HepG2 (cell line): ENCODE data around the gene TMEFF1. TPM values are rescaled to one million over a fixed set of nuclear protein-coding genes. Genes with fewer than 3 reads are reported as not detected.

Experiments used
- ATAC-seq: fragments of 200-7000 bp; cut with Tn5 transposase; 3 replicates; pipeline ENCODE4 v1.9.1; 2020; ENCODE audit warnings: mild to moderate bottlenecking, moderate library complexity
- BruUV-seq: library from RNA; stranded (reverse); fragments of 400-500 nt; replicated peaks from 2 replicates; lab custom pipeline; 2021; lab: Mats Ljungman, UMichigan
- CTCF ChIA-PET: fragments of 300-600 bp; formaldehyde crosslinking; extraction: SDS; loops from one replicate; lab custom pipeline; 2021; ENCODE audit warnings: low total read pairs, inconsistent platforms, low intra/inter-chr PET ratio; lab: Yijun Ruan, JAX
- POLR2A ChIA-PET: fragments of 350-600 bp; sonication (Branson Sonifier 250); formaldehyde crosslinking; loops from one replicate; lab custom pipeline; 2020; ENCODE audit warnings: antibody characterized with exemption, inconsistent platforms; lab: Yijun Ruan, JAX
- DNase-seq: peaks from one replicate; pipeline ENCODE4 v3.0.0-alpha.2; 2015; ENCODE audit warnings: low spot score
- FAIRE-seq: peaks from 3 replicates; lab custom pipeline; 2011; peaks lifted over from hg19 to GRCh38; lab: Jason Lieb, UNC
- H2AFZ ChIP-seq: one replicate; pipeline ENCODE4 v1.6.1; 2011; ENCODE audit warnings: low read length, inconsistent platforms
- H3K27ac ChIP-seq: fragments of 300-600 bp; 3 replicates; pipeline ENCODE4 v1.8.0; 2011; ENCODE audit warnings: mixed run types, mild to moderate bottlenecking, mixed read lengths, low read length, inconsistent platforms; ENCODE audit not compliant: insufficient read depth; ENCODE audit errors: extremely low read length
- H3K27me3 ChIP-seq, 2 experiments: fragments of 200-600 bp in 1 of 2; 2 replicates in 1 of 2; 3 replicates in 1 of 2; pipeline versions ENCODE4 v1.6.0 to v1.8.0; 2011; ENCODE audit warnings: low read length in 2 of 2, mild to moderate bottlenecking in 2 of 2, moderate library complexity in 2 of 2, inconsistent platforms in 1 of 2; ENCODE audit not compliant: insufficient read depth in 2 of 2, control insufficient read depth in 1 of 2
- H3K36me3 ChIP-seq, 2 experiments: fragments of 200-600 bp in 1 of 2; replicated peaks in 1 of 2; 2 replicates in 1 of 2; 3 replicates in 1 of 2; pipeline versions ENCODE4 v1.5.1 to v1.8.0; 2011; ENCODE audit warnings: low read length in 2 of 2, inconsistent platforms in 1 of 2; ENCODE audit not compliant: insufficient read depth in 2 of 2, control insufficient read depth in 1 of 2
- H3K4me1 ChIP-seq: 2 replicates; pipeline ENCODE4 v1.5.1; 2012; ENCODE audit warnings: low read length, inconsistent platforms; ENCODE audit not compliant: insufficient read depth
- H3K4me2 ChIP-seq: 2 replicates; pipeline ENCODE4 v1.6.0; 2011; ENCODE audit warnings: low read depth, low read length, inconsistent platforms
- H3K4me3 ChIP-seq, 3 experiments: fragments of 200-600 bp in 1 of 3; sonication (generic), shearing (Covaris generic) in 1 of 3; replicated peaks in 1 of 3; 2 replicates each; pipeline ENCODE4 v1.5.1; 2011 to 2016; ENCODE audit warnings: low read length in 3 of 3, inconsistent platforms in 2 of 3, low read depth in 2 of 3, mild to moderate bottlenecking in 2 of 3, control low read depth in 1 of 3, mixed read lengths in 1 of 3; ENCODE audit not compliant: insufficient read depth in 1 of 3
- H3K79me2 ChIP-seq: one replicate; pipeline ENCODE4 v1.6.1; 2011; ENCODE audit warnings: low read length, inconsistent platforms; ENCODE audit not compliant: insufficient read depth
- H3K9ac ChIP-seq: 2 replicates; pipeline ENCODE4 v1.6.0; 2011; ENCODE audit warnings: mild to moderate bottlenecking, low read depth, low read length, inconsistent platforms; ENCODE audit not compliant: insufficient read depth
- H3K9me3 ChIP-seq: 2 replicates; pipeline ENCODE4 v1.5.1; 2012; ENCODE audit warnings: mild to moderate bottlenecking, low read length
- H4K20me1 ChIP-seq: 2 replicates; pipeline ENCODE4 v1.6.0; 2011; ENCODE audit warnings: inconsistent platforms, mild to moderate bottlenecking, low read length, moderate library complexity; ENCODE audit not compliant: insufficient read depth
- HES4 ChIP-seq: sonication (generic); formaldehyde crosslinking; IDR thresholded peaks from 2 replicates; pipeline ENCODE4 v1.9.0; 2021; ENCODE audit warnings: mild to moderate bottlenecking, missing genetic modification reagents, borderline replicate concordance
- KDM5B ChIP-seq: sonication (generic); formaldehyde crosslinking; IDR thresholded peaks from 2 replicates; pipeline ENCODE4 v1.4.0; 2020; ENCODE audit warnings: missing genetic modification reagents, mild to moderate bottlenecking, borderline replicate concordance
- LBX2 ChIP-seq: sonication (generic); formaldehyde crosslinking; IDR thresholded peaks from 2 replicates; pipeline ENCODE4 v1.5.0; 2020; ENCODE audit warnings: missing genetic modification reagents, mild to moderate bottlenecking, borderline replicate concordance
- NFKB2 ChIP-seq: sonication (generic); formaldehyde crosslinking; IDR thresholded peaks from 2 replicates; pipeline ENCODE4 v1.4.0; 2020; ENCODE audit warnings: missing genetic modification reagents, borderline replicate concordance
- NRL ChIP-seq: sonication (generic); formaldehyde crosslinking; IDR thresholded peaks from 2 replicates; pipeline ENCODE4 v1.5.0; 2020; ENCODE audit warnings: missing genetic modification reagents, mild to moderate bottlenecking, moderate library complexity, borderline replicate concordance
- TMF1 ChIP-seq: sonication (generic); formaldehyde crosslinking; IDR thresholded peaks from 2 replicates; pipeline ENCODE4 v1.8.1; 2022; ENCODE audit warnings: low read depth, missing genetic modification reagents
- TP53 ChIP-seq: sonication (generic); formaldehyde crosslinking; conservative IDR thresholded peaks from 2 replicates; pipeline ENCODE4 v1.4.0; 2020; ENCODE audit warnings: missing genetic modification reagents
- UBTF ChIP-seq: sonication (generic); formaldehyde crosslinking; IDR thresholded peaks from 2 replicates; pipeline ENCODE4 v1.4.0; 2020; ENCODE audit warnings: mild to moderate bottlenecking, missing genetic modification reagents
- WIZ ChIP-seq: sonication (generic); formaldehyde crosslinking; IDR thresholded peaks from 2 replicates; pipeline ENCODE4 v1.5.1; 2020; ENCODE audit warnings: mild to moderate bottlenecking, missing genetic modification reagents
- ZBTB7B ChIP-seq: sonication (generic); formaldehyde crosslinking; IDR thresholded peaks from 2 replicates; pipeline ENCODE4 v1.4.0; 2020; ENCODE audit warnings: missing genetic modification reagents
- ZFP62 ChIP-seq: sonication (generic); formaldehyde crosslinking; IDR thresholded peaks from 2 replicates; pipeline ENCODE4 v1.4.0; 2020; ENCODE audit warnings: missing genetic modification reagents
- ZKSCAN1 ChIP-seq: fragments of 150-350 bp; IDR thresholded peaks from 2 replicates; pipeline ENCODE4 v1.6.1; 2014; ENCODE audit warnings: low read length
- ZMYM2 ChIP-seq: sonication (generic); formaldehyde crosslinking; IDR thresholded peaks from 2 replicates; pipeline ENCODE4 v1.8.0; 2022; ENCODE audit warnings: mild to moderate bottlenecking, missing genetic modification reagents
- ZNF205 ChIP-seq: IDR thresholded peaks from 2 replicates; pipeline ENCODE4 v1.6.1; 2018; ENCODE audit warnings: missing biosample characterization, missing genetic modification reagents
- ZNF281 ChIP-seq: sonication (generic); formaldehyde crosslinking; IDR thresholded peaks from 2 replicates; pipeline ENCODE4 v1.4.0; 2020; ENCODE audit warnings: missing genetic modification reagents, borderline replicate concordance
- in situ Hi-C: cut with HindIII; loops from 2 replicates; pipeline ENCODE4 v1.10.0; 2017; ENCODE audit warnings: low pct_unique_long_range_greater_than_20kb; ENCODE audit not compliant: extremely low pct_ligation_motif_present
- intact Hi-C: fragments of 100-400 bp; cut with micrococcal nuclease; formaldehyde crosslinking; loops from one replicate; pipeline ENCODE4 v1.10.0; 2022; ENCODE audit not compliant: unreplicated experiment
- polyA plus RNA-seq, 8 experiments: library from polyadenylated mRNA; depleted of rRNA in 3 of 8; stranded (reverse) in 7 of 8; unstranded in 1 of 8; fragments of >200 nt; fragmentation: Illumina TruSeq in 4 of 8; extraction: Trizol in 4 of 8; gene quantifications; 2 replicates each; pipeline versions ENCODE4 v1.2.1 to v1.2.3, GENCODE V29; 2011 to 2016; ENCODE audit warnings: low read depth in 4 of 8, missing spikeins in 1 of 8, mixed read lengths in 1 of 8; ENCODE audit not compliant: insufficient read depth in 1 of 8
- total RNA-seq, 5 experiments: library from RNA; depleted of rRNA; stranded (reverse); fragments of >200 nt; fragmentation: Illumina TruSeq; extraction: Trizol; gene quantifications; 2 replicates each; pipeline ENCODE4 v1.2.3, GENCODE V29; 2016; ENCODE audit warnings: low read depth in 1 of 5

The TMEFF1 gene
- total and polyA plus RNA-seq, 2 of the 13 experiments (the other 11 are each of a cell fraction or from before 2014, with no cell fraction given): 0.87 to 1.9 TPM

GRCh38 chr9:100447041-100447440, 25.9 kb upstream of the TMEFF1 start:
- no peak for ATAC-seq
- BruUV-seq: no TSS peak
- Histone ChIP-seq H3K79me2 (peaks cover 4% of the 10 kb centered on the region), H2AFZ (no peak overlapping the region), H3K9ac (no peak overlapping the region), H3K27ac (no peak overlapping the region), H3K4me1 (peaks cover 12% of the 10 kb centered on the region), H3K9me3 (no peaks in the 10 kb centered on the region), H3K4me3 (no peak overlapping the region), H3K36me3 (peaks cover 4 to 6% of the 10 kb centered on the region in 2 experiments; a peak in 4 of 5 replicates), H4K20me1 (no peaks in the 10 kb centered on the region), H3K27me3 (no peaks in the 10 kb centered on the region), H3K4me2 (no peak overlapping the region)
- no peak for DNase-seq
- no peak for FAIRE-seq
- in situ Hi-C loops: no loop called here
- ChIA-PET CTCF (no interaction called here), POLR2A (no interaction called here)
- no peak for TF ChIP-seq LBX2
- TF ChIP-seq NRL (CRISPR knock-in tag): no peak
- TF ChIP-seq TMF1 (CRISPR knock-in tag): no peak
- no peak for TF ChIP-seq ZFP62 (CRISPR knock-in tag)
- TF ChIP-seq ZNF281: no peak
- TF ChIP-seq UBTF (CRISPR knock-in tag): no peak
- no peak for TF ChIP-seq KDM5B (CRISPR knock-in tag)
- no peak for TF ChIP-seq ZBTB7B (CRISPR knock-in tag)
- TF ChIP-seq NFKB2 (CRISPR knock-in tag): no peak
- TF ChIP-seq WIZ (CRISPR knock-in tag): no peak
- no peak for TF ChIP-seq ZNF205 (CRISPR knock-in tag)
- no peak for TF ChIP-seq ZMYM2
- no peak for TF ChIP-seq HES4 (CRISPR knock-in tag)
- no peak for TF ChIP-seq ZKSCAN1
- no peak for TF ChIP-seq TP53 (CRISPR knock-in tag)
- intact Hi-C loops: no loop called here
